ELR (cell line): ENCODE data around the gene TOX4.
"Not testable (repeated sequence)": the region's sequence is repeated elsewhere in the genome, so short reads cannot be mapped to it uniquely, and the experiment has no call there.

ENCODE experiments used
- DNase-seq: peaks from one replicate; pipeline ENCODE4 v3.0.0-alpha.2; 2015; ENCODE audit warnings: low read depth

The TOX4 gene

GRCh38 chr14:21535545-21536417 lies 58.8 kb downstream of the TOX4 start:
- DNase-seq: no peak

- DNase-seq: no peak
Observed at GRCh38 chr14:21536418-21537089, 59.6 kb downstream of the TOX4 start.

- DNase-seq: no peak
Observed at GRCh38 chr14:21537090-21537424, 60.1 kb downstream of the TOX4 start.

GRCh38 chr14:21539189-21539940 lies 62.4 kb downstream of the TOX4 start:
- DNase-seq: no peak

- DNase-seq: no peak
Observed at GRCh38 chr14:21541413-21542074, 64.5 kb downstream of the TOX4 start.

GRCh38 chr14:21543521-21543960 lies 66.5 kb downstream of the TOX4 start:
- no peak for DNase-seq

- DNase-seq: no peak
Observed at GRCh38 chr14:21543963-21544362, 67.0 kb downstream of the TOX4 start.

GRCh38 chr14:21544588-21544987 lies 67.6 kb downstream of the TOX4 start:
- DNase-seq: not testable (repeated sequence)
